ENCODE measurements around the gene PRR5L.

Gene PRR5L

DNA sequence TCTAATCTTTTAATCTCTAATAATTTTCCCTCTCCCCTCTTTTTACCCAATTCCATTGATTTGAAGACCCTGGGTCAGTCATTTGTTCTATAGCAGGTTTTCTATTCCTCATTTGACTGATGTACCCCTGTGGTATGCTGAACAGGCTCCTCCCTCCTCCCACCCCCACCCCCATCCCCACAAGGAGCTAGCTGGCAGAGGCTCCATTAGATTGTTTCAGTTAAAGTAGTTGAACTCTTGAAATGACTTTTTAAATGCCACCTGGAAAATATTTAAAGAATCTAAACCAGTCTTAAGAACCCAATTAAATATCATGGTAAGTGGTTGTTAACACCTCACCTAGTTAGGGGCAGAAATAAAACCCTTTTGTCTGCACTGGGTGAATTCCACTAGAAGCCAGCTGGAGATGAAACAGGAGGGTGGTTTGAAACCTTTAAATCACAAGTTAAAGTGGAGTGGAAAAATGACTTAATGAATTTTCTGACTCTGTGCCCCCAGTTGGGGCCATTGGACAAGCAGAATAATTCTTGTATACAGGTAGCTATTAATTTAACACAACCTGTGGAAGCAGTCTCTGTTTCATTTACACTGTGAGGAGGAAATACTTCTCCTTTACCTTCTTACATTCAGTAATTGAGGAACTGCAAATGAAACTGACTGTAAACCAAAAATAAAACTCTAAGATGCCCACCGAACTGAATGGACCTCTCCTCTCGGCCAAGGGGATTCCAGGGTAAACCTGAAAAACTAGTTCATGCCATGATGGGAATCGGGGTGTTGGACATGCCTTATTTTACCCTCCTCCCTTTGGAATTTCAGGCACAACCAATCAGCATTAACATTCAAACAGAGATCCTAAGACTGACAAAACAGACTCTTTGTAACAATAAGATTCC is 30.7 kb downstream of the PRR5L start:
- DNase-seq (ENCODE audit: low spot score), result no peak

DNA sequence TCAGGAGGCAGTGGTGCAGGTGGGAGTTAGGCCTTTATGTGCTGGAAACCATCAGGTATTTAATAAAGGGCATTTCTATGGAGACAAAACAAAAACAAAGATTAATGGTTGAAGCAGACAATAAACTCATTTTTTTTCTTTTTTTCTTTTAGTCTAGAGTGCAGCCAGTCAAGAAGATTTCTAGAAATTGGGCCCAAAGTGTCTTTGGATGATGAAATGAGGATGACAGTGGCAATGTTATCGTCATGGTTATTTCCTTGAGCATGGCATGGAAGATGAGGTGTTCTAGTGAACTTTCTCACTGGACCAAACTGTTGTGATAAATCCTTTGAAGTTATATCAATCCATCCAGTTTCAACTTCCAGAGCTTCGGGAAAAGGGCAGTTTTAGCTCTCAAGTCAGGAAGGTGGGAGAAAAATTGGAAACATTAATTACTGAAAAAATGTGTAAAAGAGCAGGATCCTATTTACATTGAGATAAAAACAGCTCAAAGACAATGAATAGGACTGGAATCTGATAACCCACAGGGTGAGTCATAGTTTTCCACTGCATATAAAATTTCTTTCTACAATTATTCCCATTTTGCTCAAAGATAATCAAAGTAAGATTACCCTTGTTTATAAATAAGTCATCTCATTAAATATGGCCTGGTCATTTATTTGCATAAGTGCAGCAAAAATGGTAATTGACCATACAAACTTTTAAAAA is 33.0 kb downstream of the PRR5L start:
- DNase-seq (ENCODE audit: low spot score), result no peak

DNA sequence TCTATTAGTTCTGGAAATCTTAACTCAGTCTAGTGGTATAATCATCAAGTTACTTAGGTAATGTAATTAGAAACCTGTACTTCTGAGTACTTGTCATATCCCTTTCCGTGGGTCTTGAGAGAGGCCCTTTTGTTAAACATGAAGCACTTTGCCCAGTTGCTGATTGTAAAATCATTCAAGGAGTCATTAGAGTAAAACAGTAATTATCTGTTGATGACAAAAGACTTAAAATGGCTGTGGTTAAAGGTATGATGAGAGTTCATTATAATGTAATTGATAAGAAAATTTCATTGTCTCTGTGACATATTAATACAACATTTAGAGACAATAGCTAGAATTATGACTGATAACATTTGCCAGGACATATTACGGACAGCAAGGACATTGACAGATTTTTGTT is 34.3 kb downstream of the PRR5L start:
- no peak for DNase-seq (ENCODE audit: low spot score)

DNA sequence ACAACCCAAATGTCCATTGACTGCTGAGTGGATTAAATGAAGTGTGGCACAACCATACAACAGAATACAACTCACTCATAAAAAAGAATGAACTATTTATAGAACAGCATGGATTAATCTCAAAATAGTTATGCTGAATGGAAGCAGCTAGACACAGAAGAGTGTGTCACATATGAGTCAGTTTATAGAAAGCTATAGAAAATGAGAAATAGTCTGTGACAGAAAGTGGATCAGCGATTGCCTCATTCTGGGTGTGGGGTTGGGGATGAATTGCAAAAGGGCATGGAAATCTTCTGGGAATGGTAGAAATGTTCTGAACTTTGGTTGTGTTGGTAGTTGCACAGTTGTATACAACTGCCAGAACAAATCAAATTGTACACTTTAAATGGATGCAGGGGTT is 37.4 kb downstream of the PRR5L start:
- no peak for DNase-seq (ENCODE audit: low spot score)

DNA sequence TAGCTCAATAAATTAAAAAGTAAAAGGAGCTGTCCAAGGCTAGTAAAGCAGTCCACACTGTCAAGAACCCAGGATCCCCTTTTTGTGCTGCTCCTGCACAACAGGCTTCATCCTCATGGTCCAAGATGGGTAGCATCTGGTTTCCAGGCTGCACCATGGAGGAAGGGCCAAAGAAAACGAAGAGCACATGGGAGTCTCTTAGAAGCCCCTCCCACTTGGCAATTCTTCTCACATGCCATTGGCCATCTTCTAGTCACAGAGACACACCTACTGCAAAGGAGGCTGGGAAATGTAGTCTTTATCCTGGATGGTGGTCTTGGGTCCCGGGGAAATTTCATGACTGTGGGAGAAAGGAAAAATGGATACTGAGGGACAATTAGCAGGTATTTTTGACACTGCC is 37.8 kb downstream of the PRR5L start:
- DNase-seq (ENCODE audit: low spot score), result no peak

DNA sequence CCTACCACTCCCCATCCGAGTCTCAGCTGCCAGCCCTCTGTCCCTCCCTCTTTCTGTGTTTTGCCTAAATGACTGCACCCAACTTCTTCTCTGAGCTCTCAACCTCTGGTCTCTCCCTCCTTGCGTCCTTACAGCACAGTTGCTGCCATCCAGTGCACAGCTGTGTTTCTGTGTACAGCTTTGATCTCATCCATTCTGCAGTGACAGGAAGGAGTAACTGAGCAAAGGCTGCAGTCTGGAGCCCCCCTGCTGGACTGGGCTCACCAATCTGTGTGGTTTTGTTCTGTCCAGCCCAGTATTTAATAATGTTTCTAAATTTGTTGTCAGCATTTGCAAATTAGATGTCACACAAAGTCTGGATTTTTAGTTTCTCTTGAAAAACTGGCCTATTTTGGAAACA is 43.8 kb downstream of the PRR5L start:
- DNase-seq (ENCODE audit: low spot score), result no peak

DNA sequence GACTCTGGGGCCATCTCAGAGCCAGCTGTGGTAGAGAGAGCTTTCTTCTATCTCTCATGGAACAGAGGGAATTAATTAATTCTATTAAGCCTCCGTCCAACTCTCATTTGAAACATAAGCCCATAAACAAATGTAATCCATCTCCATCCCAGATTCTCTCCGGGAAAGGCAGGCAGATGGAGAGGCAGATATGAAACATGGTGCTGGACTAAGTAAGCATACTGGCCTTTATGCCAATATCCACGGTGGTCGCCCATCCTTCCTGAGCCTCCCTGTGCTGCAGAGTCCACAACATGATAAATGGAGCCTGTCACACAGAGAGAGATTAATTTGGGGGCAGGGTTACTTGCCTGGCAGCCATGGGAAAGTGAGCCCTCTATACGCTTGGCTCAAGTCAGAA is 44.8 kb downstream of the PRR5L start:
- DNase-seq (ENCODE audit: low spot score), result no peak

DNA sequence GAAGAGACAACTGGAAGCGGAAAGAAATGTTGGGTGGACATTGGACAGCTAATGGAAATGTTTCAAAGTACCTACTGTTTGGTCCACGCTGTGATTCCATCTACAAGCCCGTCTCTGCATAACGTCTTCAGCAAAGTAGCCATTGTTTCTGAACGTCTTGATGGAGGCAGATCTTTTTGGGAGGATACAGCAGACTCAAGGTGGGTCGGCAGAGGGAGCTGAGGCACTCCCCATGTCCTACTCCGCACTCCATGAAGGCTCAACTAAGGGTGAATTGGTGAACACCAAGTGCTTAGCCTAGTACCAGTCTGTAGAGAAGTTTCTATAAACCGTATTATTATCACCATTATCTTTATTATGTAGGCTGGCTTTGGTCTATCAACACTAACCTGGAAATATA is 45.8 kb downstream of the PRR5L start:
- DNase-seq (ENCODE audit: low spot score), result no peak

DNA sequence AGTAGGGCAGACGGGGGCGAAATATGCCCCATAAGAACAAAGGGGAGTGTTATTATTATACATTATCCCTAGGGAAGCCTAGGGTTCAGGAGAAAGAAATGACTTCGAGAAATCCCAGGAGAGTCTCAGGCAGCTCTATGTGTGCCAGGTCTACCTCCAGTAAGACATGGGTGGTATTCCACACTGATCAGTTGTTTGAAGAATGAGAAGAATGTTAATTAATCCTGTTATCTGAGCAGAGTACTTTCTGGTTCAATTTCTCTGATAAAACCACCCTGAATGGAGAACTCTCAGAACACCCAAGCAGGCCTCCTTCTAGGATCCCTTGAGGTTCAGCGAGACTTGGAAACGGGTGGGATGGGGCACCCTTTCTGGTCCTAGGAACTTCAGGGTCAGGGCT is 46.2 kb downstream of the PRR5L start:
- no peak for DNase-seq (ENCODE audit: low spot score)

DNA sequence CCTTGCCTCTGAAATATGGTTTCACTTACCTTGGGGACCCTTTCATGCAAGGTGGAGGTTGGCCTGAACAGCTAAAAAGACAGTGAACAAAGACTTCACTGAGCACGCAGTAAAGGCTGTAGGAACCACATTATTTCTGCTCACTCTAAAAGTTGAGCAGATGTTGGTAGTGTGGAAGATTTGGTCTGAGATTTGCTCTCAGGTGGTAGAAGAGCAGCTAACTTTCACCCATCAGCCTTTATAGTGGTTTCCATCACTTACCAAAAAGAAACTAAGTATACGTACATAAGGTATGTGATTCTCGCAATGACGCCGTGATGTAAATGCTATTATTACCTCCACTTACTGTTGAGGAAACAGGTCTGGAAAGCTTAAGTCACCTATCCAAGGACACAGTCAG is 47.3 kb downstream of the PRR5L start:
- no peak for DNase-seq (ENCODE audit: low spot score)

DNA sequence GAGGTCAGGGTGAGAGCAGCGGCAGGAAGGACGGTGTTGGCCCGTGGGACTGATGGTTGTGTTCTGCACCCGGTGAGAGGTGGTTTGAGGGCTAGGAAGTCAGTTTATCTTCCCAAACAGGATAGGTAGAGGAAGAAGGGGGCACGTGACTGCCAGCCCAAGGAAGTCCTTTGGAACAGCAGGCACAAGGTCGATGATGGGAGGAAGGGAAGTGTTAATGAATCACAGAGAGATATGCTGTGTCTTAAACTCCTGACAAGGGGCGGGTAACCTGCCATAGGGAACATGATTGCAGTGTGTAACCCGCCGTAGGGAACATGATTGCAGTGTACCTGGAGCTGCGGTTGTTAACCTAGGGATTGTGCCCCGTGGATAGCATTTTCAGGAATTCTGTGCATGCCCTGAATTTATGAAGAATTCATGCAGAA is 49.0 kb downstream of the PRR5L start:
- no peak for DNase-seq (ENCODE audit: low spot score)

DNA sequence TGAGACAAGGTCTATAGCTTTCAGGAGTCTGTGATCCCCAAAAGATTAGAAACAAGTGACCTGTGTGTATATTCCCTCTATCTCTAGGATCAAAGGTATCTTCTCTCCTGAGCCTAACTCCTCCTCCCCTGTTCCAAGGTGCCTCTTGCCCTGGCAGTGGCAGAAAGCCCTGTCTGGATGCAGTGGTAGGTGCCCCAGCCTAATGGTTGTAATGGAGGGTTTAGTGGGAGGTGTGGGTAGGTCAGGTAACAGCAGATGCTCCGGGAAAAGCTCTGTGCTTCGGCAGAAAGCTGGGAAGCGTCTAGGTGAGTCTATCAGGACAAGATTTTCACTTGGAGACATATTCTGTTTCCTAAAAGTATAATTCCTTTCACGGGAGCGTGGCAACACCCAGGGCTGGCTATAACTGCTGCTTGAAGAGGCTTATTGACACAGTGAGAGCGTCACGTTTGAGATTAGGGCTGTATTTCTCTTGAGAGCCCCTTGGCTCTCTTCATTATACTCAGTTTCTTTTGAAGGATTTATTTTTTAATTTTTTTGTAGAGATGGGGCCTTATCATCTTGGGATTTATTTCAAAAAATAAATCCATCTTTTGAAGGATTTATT is 49.5 kb downstream of the PRR5L start:
- DNase-seq (ENCODE audit: low spot score), result no peak

DNA sequence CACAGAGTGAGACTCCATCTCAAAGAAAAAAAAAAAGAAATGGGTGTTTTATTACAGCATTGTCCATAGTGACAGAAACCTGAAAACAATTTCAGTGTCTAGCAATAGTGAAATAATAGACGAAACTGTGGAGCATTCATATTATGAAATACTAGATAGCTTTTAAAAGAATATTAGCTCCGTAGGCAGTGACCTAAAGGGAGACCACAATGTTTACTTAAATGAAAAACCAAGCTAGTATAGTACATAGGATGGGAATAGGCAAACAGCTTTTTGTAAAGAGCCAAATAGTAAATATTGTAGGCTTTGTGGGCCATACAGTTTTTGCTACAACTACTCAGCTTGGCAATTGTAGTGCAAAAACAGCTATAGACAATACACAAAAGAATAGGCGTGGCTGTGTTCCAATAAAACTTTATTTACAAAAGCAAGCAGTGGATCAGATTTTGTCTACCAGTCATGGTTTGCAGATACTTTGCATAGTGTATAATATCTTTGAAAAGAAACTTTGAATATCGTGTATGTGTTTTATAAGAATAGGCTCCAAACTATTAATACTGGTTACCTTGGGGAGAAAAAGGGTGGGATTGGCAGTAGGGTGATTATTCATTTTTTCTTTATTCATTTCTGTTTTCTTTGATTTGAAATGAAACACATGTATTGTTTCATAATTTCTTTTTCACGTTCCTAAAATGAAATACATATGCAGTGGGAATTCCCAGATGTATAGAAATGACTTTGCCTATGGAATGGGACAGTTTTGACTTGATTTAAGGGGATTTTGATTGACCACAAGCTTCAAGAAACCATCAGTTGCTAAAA is 50.7 kb downstream of the PRR5L start:
- no peak for DNase-seq (ENCODE audit: low spot score)

DNA sequence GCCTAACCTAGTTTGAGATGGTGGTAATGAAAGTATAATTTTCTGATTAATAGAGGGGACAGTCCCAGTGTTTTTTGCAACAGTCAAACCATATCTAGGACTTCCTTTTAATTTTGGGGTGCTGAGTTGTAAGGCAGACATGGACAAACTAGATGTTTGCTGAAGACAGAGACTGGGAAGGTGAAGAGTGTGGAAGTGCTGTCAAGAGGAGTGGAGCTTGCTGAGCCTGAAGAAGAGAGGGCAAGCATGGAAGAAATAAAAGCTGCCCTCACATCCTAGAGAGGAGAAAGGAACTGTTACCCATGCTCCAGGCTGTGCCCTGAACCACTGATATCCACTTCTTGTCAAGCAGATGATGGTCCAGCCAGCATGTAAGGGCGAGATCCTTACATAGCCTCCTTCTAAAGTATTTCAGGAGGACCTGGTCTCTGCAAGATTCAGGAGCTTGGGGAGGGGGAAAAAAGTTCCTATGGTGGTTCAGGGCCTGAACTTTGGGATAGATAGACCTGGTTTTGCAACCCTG is 51.4 kb downstream of the PRR5L start:
- no peak for DNase-seq (ENCODE audit: low spot score)

DNA sequence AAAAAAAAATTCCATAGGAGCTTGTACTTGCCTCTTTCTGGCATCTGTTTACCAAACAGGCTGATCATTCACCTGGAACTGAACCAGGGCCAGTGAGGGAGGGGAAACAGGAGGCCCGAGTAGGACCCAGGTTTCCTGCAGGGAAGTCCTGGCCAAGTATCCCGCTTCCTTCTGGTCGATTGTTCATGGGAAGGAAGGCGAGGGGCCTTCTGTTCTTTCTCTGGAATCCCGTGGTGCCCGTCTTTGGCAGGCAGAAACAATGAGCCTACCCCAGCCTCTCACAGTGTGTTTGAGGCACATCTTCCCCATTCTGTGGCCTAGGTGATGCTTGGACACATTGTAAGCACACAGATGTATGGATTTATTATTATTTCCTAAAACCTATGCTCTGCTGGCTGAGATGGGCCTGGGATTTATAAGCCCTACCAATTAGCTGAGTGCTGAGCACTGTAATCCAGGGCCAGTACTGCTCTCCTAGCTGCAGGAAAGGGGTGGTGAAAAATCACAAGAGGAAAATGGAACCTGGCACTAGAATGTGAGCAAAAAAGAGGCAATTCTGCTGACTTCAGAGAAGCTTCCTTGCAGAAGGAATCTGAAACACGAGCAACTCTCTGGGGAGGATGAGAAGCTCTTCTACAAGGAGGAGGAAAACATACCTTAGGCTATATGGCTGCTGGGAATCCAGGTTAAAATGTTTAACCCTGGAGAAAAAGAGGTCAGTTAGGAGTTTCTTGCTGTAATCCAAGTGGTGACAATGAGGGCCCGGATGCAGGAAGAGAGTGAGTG is 53.5 kb downstream of the PRR5L start:
- no peak for DNase-seq (ENCODE audit: low spot score)

DNA sequence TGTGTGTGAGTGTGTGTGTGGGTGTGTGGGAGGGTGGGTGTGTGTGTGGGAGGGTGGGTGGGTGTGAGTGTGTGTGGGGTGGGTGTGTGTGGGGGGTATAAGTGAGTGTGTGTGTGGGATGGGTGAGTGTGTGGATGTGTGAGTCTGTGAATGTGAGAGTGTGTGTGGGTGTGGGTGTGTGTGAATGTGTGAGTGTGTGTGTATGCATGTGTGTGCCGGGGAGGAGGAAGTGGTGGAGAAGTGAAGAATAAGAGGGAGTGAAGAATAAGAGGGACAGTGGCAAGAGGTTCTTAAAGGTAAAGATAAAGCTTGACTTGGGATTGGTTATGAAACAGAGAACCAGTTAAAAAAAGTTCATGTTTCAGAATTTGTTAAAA is 54.0 kb downstream of the PRR5L start:
- DNase-seq (ENCODE audit: low spot score), result no peak

DNA sequence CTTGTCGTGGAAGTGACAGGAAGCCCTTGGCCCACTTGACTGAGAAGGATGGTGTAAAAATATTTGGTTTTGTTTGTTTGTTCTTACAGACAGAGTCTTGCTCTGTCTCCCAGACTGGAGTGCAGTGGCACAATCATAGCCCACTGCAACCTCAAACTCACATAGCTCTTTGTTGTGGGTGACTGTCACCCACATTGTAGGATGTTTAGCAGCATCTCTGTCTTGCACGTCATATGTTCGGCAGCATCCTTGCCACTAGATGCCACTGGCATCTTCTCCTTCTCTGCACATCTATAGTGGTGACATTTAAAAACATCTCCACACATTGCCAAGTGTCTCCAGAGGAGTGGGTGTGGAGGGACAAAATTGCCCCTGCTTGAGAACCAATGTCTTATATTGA is 56.8 kb downstream of the PRR5L start:
- no peak for DNase-seq (ENCODE audit: low spot score)

DNA sequence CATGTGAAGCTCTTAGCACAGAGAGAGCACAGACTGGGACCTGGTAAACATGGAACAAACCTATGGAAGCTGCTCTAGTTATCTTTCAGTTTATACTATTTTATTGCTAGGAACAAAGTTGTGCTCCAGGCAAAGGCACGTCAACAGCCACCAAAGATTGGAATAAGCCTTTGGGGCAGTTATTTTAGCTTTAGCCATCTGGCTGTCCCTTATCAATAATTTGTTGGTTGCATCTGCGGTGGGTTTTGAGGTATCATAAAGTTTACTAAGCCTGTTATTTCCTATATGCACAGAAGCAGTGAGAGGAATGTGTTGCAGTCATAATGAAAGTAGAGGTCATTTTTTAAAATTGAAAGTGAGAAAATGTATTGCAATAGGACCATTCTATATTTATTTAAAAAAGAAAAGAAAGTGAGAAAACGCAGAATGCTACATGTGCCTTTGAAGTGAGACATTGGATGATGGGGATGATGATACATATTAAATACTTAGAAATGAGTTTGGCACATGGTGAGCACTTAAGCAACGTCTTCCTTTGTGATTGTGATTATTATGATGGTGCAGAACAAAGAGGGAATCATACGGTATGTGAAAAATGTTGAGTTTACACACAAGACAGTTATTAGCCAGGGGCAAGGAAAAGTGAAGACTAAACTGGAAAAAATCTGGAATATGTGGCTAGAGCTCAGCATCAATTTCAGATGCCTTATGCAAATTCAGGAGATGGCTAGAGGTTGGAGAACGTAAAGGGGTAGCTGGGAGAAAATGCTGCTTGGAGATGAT is 58.3 kb downstream of the PRR5L start:
- no peak for DNase-seq (ENCODE audit: low spot score)

DNA sequence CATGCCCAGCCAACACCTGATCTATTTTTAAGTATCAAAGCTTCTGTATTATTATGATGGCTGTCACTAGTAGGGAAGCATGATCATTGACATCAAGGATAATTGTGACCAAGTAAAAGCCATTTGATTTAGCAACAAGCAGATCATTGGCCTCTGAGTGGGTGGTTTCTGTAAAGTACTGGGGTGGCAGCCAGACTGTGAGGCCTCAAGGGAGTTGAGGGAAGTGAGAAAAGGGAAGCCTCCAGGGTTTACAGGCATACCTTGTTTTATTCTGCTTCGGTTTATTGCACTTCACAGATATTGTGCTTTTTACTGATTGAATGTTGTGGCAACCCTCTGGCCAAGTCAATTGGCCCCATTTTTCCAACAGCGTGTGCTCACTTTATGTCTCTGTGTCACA is 60.1 kb downstream of the PRR5L start:
- no peak for DNase-seq (ENCODE audit: low spot score)

DNA sequence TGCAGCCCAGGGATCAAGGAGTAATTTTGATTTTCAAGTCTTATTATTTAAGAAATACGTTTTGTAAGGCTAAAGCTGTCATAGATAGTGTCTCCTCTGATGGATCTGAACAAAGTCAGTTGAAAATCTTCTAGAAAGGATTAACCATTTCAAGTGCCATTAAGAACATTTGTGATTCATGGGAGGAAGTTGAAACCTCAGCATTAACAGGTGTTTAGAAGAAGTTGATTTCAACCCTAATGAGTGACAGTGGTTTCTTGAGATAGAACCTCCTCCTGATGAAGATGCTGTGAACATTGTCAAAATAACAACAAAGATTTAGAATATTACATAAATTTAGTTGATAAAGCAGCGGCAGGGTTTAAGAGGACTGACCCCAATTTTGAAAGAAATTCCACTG is 61.7 kb downstream of the PRR5L start:
- no peak for DNase-seq (ENCODE audit: low spot score)

DNA sequence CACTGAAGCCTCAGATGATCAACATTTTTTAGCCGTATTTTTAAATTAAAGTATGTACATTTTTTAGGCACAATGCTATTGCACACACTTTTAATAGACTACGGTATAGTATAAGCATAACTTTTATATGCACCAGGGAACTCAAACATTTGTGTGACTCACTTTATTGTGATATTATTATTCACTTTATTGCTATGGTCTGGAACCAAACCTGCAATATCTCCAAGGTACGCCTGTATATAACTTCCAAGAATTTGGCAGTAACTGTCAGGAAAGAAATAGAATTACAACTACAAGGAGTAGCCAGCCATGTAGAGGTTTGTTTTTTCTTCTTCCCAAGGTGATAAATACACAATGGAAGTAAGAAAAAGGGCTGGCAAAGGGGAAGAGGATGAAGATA is 62.3 kb downstream of the PRR5L start:
- no peak for DNase-seq (ENCODE audit: low spot score)

Measured in hematopoietic multipotent progenitor cell treated with erythropoietin and hydrocortisone succinate and interleukin-3 and kit ligand, for 17 days (in vitro differentiated cells).